22Rv1 (cell line): ENCODE data around the gene CAPRIN1.

ENCODE experiments used
- ZFX ChIP-seq: fragments of 450-650 bp; IDR thresholded peaks from 2 replicates; pipeline ENCODE4 v1.6.1; 2017; ENCODE audit warnings: antibody characterized with exemption, borderline replicate concordance
- TF ChIP-seq, protein P1 (sequence below): fragments of 450-650 bp; IDR thresholded peaks from 2 replicates; pipeline ENCODE4 v1.5.1; 2017; ENCODE audit warnings: mild to moderate bottlenecking

DNA sequence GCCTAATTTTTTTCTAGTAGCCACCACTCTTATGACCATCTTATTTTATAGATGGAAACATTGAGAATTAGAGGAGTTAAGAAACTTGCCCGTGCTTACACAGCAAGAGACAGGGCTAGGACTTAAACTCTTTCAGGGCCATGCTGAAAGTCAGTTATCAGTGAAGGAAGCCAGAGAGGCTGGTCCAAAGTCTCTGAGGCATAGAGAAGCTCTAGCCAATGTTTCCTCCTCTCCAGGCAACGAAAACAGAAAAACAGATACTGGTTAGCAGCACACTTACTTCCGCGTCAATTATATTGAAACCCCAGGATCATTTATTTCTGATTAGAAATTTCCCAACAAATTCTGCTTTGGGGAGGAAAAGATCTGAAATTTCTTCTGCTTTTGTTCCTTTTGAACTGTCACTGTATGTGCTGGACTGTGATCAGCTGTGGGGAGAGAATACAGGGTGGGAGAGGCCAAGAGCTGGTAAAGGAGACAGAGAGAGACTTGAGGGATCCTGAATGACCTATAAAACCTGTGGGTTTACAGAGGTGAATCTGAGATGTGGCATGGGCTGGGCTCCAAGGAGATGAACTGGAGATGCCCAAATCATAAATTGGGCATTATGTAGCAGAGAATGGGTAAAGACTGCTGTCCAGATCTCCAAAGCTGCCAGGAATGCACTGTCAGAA lies 37.5 kb upstream of the CAPRIN1 start:
- TF ChIP-seq, protein P1, sequence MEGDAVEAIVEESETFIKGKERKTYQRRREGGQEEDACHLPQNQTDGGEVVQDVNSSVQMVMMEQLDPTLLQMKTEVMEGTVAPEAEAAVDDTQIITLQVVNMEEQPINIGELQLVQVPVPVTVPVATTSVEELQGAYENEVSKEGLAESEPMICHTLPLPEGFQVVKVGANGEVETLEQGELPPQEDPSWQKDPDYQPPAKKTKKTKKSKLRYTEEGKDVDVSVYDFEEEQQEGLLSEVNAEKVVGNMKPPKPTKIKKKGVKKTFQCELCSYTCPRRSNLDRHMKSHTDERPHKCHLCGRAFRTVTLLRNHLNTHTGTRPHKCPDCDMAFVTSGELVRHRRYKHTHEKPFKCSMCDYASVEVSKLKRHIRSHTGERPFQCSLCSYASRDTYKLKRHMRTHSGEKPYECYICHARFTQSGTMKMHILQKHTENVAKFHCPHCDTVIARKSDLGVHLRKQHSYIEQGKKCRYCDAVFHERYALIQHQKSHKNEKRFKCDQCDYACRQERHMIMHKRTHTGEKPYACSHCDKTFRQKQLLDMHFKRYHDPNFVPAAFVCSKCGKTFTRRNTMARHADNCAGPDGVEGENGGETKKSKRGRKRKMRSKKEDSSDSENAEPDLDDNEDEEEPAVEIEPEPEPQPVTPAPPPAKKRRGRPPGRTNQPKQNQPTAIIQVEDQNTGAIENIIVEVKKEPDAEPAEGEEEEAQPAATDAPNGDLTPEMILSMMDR: no peak
- no peak for TF ChIP-seq ZFX
